ENCODE data around the gene CAGE1.

- TF ChIP-seq SIN3A (IDR thresholded peaks at IDR 0.05; ENCODE audit: borderline replicate concordance, insufficient read depth, low read length): no peak
- TF ChIP-seq REST (IDR thresholded peaks at IDR 0.05; ENCODE audit: insufficient read depth in 1 of 2, low read depth in 2 of 2, low read length in 2 of 2): no peak
- no peak for TF ChIP-seq TAF1 (IDR thresholded peaks at IDR 0.05; ENCODE audit: borderline replicate concordance, insufficient read depth, low read length)
- TF ChIP-seq FOXP2 (optimal IDR thresholded peaks at IDR 0.05; ENCODE audit: borderline replicate concordance, extremely low read depth, extremely low read length, insufficient read depth): no peak
- TF ChIP-seq POLR2AphosphoS5 (IDR thresholded peaks at IDR 0.05; ENCODE audit: low read depth, low read length): no peak
Measured at GRCh38 chr6:7424967-7425807, 35.6 kb upstream of the CAGE1 start.

Data from PFSK-1 (cell line).